Putamen (tissue), 1 donor: ENCODE data around the gene BGLAP.
"Not testable (repeated sequence)": the region's sequence is repeated elsewhere in the genome, so short reads cannot be mapped to it uniquely, and the experiment has no call there.

Source experiments
- DNase-seq: peaks from one replicate; pipeline ENCODE4 v3.0.0-alpha.2; 2016; ENCODE audit warnings: low spot score

BGLAP gene

GRCh38 chr1:156241926-156242325, at the start of gene BGLAP:
BGLAP (plus strand) TSS chr1:156242184; CDS start chr1:156242232, 48 bp downstream.
- DNase-seq, result no peak

DNA sequence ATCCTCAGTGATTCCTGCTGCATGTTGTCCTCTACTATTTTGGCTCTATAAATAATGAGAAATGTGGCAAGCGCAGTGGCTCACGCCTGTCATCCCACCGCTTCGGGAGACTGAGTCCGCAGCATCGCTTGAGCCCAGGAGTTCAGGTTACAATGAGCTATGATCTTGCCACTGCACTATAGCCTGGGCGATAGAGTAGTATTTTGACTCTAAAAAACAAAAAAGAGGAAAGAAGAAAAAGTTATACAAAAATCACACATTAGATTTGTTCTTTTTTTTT, 48.8 kb upstream of the BGLAP start:
- DNase-seq, result no peak

DNA sequence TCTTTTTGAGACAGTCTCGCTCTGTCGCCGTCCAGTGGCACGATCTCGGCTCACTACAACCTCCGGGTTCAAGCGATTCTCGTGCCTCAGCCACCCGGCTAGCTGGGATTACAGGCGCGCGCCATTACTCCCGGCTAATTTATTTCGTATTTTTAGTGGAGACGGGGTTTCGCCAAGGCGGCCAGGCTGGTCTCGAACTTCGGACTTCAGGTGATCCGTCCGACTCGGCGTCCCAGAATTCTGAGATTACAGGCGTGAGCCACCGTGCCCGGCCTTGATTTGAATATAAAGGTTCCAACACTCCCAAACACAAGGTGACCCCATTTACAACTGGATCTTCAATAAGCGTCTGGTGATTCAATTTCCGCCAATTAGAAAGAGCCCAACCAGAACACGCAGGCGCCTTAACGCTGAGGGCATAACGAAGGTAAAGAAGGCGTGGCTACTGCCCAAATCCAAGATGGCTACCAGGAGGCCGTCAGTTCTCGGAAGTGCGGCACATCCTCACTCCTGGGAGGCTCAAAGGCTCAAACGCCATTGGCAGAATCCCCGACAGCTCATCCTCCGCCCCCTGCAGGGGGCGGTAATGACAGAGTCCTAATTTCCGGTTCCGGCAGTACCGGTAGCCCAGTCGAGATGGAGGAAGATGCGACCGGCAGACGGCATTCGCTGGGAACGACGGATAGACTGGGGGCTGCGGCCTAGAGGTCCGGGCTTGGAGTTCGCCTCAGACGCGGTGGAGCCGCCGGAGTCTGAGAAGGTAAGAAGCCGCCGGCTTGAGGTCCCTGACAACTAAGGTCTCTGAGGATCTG, 48.3 kb upstream of the BGLAP start, which contains the start of gene SLC25A44:
Gene SLC25A44 (plus strand): TSS at position 617 of the 812 bp plus-strand sequence. CDS start 5,744 bp downstream, outside the sequence.
- DNase-seq, result peak; percentile 99

GRCh38 chr1:156194300-156194652, 47.7 kb upstream of the BGLAP start:
- DNase-seq, result peak; percentile 30

GRCh38 chr1:156195853-156196252, 46.1 kb upstream of the BGLAP start:
- DNase-seq, result no peak

DNA sequence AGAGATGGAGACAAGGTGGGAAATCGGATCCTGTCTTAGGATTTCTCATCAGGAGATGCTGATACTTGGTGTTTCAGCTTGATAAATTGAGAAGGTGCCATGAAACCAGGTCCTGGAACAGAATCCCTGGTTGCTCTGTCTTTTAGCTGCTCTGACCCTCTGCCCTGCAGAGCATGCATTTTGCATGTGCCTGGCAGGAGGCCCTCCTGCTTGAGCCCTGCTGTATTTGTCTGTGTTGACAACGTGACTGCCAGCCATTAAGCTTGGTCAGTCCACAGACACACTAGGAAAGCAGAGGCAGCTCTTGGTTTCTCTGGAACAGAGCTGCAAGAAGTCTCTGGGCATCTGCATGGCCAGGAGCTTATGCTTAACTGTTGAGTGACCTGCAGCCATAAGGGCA, 45.5 kb upstream of the BGLAP start:
- no peak for DNase-seq

DNA sequence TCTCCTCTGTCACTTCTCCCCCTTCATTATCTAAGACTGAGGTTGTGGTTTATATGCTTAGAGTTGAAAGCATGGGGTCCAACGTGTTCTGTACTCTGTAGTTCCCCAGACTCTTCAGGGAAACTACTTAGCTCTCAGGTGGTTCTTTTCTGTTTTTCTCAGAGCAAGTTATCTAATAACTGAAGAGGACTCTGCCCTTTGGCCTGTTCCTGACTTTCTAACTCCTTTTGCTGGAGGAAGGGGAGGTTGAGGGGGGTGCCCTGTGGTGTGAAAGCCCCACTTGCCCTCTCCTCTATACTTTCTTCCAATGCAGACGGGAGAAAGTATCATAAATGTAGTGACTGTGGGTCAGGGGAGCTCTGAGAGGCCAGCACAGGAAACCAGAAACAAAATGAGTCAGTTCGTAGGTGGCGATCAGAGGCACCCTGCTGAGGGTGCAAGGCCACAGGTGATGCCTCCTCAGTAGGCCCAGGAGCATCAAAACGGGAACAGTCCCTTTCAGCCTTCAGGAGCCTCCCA, 43.1 kb upstream of the BGLAP start:
- DNase-seq, result no peak

DNA sequence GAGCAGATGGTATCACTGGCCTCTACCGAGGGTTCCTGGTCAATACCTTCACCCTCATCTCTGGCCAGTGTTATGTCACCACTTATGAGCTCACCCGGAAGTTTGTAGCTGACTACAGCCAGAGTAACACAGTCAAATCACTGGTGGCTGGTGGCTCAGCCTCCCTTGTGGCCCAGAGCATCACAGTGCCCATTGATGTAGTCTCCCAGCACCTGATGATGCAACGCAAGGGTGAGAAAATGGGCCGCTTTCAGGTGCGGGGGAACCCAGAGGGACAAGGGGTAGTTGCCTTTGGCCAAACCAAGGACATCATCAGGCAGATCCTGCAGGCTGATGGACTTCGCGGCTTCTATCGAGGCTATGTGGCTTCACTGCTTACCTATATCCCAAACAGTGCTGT, 41.9 kb upstream of the BGLAP start:
- no peak for DNase-seq

GRCh38 chr1:156203331-156203730, 38.7 kb upstream of the BGLAP start:
- DNase-seq, result no peak

DNA sequence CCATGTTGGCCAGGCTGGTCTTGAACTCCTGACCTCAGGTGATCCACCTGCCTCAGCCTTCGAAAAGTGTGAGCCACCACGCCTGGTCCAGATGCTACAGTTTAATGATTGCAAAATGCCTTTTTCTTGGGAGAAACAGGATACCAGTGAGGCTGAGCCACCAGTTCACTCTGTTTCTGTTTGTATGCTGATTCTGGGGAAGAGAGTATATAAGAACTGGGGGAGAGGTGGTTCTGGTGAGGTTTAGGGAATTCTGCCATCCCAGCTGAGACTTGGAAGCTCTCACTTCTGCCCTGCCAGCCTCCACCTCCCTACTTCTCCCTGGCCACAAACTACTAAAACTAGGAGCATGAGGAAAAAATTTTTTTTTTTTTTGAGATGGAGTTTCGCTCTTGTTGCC, 37.3 kb upstream of the BGLAP start:
- no peak for DNase-seq

DNA sequence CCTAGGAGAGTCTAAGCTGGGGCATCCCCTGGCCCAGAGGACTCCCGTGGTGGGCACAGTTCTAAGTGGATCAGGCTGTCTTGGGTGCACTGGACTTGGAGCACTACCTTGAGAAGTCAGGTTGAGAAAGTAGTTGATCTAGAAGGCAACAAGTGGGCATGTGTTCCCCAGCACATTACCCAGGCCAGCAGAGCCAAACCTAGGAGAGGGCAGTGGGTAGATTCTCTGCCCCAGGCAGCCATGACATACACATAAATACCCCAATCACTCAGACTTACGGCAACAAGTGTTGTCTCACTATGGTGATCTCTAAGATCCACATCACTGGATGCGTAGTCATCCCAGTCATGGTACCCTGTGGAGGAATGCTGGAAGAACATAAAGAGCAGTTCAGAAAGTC, 30.7 kb upstream of the BGLAP start:
- no peak for DNase-seq

DNA sequence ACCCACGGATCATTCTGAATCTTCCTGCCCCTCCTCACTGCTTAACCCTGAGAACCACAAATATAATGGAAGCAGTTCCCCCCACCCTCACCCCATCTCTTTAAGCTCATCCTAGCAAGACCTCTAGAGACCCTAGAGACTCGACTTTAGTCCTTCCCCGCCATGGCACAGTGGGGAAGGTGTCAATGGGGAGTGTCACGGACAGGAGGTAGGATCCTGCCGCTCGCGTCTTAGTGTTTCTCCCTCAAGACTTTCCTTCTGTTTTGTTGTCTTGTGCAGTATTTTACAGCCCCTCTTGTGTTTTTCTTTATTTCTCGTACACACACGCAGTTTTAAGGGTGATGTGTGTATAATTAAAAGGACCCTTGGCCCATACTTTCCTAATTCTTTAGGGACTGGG, 29.9 kb upstream of the BGLAP start:
- no peak for DNase-seq

DNA sequence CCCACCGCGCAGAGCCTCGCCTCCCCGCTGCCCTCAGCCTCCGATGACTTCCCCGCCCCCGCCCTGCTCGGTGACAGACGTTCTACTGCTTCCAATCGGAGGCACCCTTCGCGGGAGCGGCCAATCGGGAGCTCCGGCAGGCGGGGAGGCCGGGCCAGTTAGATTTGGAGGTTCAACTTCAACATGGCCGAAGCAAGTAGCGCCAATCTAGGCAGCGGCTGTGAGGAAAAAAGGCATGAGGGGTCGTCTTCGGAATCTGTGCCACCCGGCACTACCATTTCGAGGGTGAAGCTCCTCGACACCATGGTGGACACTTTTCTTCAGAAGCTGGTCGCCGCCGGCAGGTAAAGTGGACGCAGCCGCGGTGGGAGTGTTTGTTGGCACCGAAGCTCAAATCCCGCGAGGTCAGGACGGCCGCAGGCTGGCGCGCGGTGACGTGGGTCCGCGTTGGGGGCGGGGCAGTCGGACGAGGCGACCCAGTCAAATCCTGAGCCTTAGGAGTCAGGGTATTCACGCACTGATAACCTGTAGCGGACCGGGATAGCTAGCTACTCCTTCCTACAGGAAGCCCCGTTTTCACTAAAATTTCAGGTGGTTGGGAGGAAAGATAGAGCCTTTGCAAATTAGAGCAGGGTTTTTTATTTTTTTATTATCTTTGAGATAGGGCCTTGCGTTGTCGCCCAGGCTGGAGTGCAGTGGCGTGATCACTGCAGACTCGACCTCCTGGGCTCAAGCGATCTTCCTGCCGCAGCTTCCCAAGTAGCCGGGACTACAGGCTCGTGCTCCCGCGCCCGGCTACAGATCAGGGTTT, 28.9 kb upstream of the BGLAP start, which contains the start of gene PMF1:
Gene PMF1 (plus strand): TSS at position 175 of the 811 bp plus-strand sequence. CDS start 9 bp downstream, at position 184.
- DNase-seq, result peak; percentile 97

DNA sequence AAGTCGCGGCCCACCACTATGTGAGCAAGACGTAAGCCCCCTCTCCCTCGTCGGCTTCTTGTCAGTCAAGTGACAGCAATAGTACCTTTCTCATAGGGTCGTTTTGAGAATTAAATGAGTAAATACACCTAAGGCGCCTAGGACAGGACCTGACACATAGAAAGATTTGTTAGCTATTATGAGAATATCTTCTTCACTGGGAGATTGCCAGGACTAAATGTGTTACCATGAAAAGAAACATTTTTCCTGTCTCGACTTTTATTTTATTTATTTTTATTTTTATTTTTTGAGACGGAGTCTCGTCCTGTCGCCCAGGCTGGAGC, 28.4 kb upstream of the BGLAP start:
- DNase-seq, result no peak

GRCh38 chr1:156214024-156214748, 27.8 kb upstream of the BGLAP start:
- no peak for DNase-seq

DNA sequence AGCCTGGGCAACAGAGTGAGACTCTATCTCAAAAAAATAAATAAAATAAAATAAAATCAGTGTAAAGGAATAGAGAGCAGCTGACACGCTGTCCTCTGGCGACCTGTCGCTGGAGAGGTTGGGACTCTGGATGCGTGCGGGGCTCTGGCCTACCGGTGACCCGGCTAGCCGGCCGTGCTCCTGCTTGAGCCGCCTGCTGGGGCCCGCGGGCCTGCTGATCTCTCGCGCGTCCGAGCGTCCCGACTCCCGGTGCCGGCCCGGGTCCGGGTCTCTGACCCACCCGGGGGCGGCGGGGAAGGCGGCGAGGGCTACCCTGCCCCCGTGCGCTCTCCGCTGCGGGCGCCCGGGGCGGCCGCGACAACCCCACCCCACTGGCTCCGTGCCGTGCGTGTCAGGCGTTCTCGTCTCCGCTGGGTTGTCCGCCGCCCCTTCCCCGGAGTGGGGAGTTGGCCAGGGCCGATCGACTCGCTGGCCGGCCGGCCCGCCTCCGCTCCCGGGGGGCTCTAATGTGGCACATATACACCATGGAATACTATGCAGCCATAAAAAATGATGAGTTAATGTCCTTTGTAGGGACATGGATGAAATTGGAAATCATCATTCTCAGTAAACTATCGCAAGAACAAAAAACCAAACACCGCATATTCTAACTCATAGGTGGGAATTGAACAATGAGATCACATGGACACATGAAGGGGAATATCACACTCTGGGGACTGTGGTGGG, 25.5 kb upstream of the BGLAP start:
- DNase-seq, result not testable (repeated sequence)

- DNase-seq, result no peak
Observed at GRCh38 chr1:156217871-156218270, 24.1 kb upstream of the BGLAP start.

- no peak for DNase-seq
Observed at GRCh38 chr1:156220226-156220625, 21.8 kb upstream of the BGLAP start.

DNA sequence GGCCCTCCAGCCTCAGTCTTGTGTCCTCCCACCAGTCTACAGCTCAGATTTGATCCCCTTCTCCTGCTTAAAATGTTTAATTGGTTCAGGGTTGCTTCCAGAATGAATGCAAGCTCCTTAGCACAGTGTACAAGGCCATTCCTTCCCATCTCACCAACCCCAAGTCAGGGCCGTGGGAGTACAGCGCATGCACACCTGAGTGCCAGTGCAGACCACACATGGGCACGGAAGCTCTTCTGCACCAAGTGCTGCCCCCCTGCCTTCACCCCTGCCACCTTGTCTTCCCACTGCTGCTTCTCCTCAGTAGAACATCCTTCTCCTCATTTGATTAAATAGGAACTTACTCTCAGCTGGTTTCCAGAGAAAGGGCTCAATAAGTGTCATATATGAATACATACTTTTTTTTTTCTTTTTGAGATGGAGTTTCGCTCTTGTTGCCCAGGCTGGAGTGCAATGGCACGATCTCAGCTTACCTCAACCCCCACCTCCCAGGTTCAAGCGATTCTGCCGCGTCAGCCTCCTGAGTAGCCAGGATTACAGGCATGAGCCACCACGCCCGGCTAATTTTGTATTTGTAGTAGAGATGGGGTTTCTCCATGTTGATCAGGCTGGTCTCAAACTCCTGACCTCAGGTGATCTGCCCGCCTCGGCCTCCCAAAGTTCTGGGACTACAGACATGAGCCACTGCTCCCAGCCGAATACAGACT, 19.8 kb upstream of the BGLAP start:
- DNase-seq, result no peak

DNA sequence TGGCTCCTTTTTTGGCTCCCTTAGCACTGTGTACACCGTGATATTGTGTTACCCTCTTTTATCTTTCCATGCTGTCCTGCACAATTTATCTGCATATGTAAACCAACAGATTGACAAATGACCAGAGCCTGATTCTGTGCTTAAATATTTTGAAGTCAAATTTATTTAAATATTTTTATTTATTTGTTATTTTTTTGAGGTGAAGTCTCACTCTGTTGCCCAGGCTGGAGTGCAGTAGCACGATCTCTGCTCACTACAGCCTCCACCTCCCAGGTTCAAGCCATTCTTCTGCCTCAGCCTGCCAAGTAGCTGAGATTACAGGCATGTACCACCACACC, 16.3 kb upstream of the BGLAP start:
- no peak for DNase-seq

DNA sequence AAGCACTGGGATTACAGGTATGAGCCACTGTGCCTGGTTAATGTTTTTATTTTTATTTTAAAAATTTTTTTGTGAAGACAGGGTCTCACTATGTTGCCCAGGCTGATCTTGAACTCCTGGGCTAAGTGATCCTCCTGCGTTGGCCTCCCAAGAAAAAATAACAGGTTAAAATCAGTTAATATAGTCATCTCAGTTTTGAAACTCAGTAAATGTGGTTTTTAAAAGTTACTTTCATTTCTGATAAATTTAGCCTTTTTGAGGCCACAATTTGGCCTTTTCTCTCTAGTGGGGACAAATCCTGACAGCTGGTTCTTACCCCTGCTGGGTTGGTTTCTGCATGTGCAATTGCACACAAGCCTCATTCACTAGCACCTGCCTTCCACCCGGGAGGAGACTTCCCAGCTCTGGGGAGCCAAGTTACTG, 15.9 kb upstream of the BGLAP start:
- DNase-seq, result no peak
